ENCODE data around the gene STAM. TPM values are rescaled to one million over a fixed set of nuclear protein-coding genes. Genes with fewer than 3 reads are reported as not detected.

STAM gene
- polyA plus RNA-seq, 1 donor from 2014 or later = 33.0 TPM

GRCh38 chr10:17648243-17649035 is 4.5 kb downstream of the STAM start:
- Histone ChIP-seq H3F3A (ENCODE audit: insufficient read depth, low read length, poor library complexity, severe bottlenecking) (peaks cover 4% of the 10 kb centered on the region), H3K4me2 (ENCODE audit: low read length) (no peak overlapping the region), H3K27ac (ENCODE audit: low read length) (no peak overlapping the region), H3K27me3 (ENCODE audit: insufficient read depth, low read depth, low read length) (no peaks in the 10 kb centered on the region), H3K9ac (ENCODE audit: low read length) (no peak overlapping the region), H2AFZ (ENCODE audit: low read depth, low read length) (no peak overlapping the region), H4K20me1 (ENCODE audit: insufficient read depth) (no peaks in the 10 kb centered on the region), H3K4me3 (ENCODE audit: low read length) (no peak overlapping the region), H3K36me3 (ENCODE audit: insufficient read depth, low read length) (no peaks in the 10 kb centered on the region), H3K79me2 (replicated peaks; ENCODE audit: insufficient read depth, low read length) (peaks cover 74% of the 10 kb centered on the region), H3K9me2 (ENCODE audit: insufficient read depth, low read length) (no peaks in the 10 kb centered on the region), H3K9me3 (ENCODE audit: low read length) (no peaks in the 10 kb centered on the region)
- TF ChIP-seq TAF1 (IDR thresholded peaks at IDR 0.05; ENCODE audit: low read depth) (no peak), MXI1 (conservative IDR thresholded peaks at IDR 0.05; ENCODE audit: poor library complexity, severe bottlenecking) (no peak), EP300 (conservative IDR thresholded peaks at IDR 0.05; ENCODE audit: poor library complexity, severe bottlenecking) (no peak), POLR2AphosphoS5 (IDR thresholded peaks at IDR 0.05) (no peak), SMC3 (conservative IDR thresholded peaks at IDR 0.05; ENCODE audit: poor library complexity) (no peak), RAD21 (conservative IDR thresholded peaks at IDR 0.05) (no peak), EZH2 (IDR thresholded peaks at IDR 0.05; ENCODE audit: borderline replicate concordance, insufficient read depth, low read length, poor library complexity, severe bottlenecking) (no peak)
- TF ChIP-seq, protein P1, sequence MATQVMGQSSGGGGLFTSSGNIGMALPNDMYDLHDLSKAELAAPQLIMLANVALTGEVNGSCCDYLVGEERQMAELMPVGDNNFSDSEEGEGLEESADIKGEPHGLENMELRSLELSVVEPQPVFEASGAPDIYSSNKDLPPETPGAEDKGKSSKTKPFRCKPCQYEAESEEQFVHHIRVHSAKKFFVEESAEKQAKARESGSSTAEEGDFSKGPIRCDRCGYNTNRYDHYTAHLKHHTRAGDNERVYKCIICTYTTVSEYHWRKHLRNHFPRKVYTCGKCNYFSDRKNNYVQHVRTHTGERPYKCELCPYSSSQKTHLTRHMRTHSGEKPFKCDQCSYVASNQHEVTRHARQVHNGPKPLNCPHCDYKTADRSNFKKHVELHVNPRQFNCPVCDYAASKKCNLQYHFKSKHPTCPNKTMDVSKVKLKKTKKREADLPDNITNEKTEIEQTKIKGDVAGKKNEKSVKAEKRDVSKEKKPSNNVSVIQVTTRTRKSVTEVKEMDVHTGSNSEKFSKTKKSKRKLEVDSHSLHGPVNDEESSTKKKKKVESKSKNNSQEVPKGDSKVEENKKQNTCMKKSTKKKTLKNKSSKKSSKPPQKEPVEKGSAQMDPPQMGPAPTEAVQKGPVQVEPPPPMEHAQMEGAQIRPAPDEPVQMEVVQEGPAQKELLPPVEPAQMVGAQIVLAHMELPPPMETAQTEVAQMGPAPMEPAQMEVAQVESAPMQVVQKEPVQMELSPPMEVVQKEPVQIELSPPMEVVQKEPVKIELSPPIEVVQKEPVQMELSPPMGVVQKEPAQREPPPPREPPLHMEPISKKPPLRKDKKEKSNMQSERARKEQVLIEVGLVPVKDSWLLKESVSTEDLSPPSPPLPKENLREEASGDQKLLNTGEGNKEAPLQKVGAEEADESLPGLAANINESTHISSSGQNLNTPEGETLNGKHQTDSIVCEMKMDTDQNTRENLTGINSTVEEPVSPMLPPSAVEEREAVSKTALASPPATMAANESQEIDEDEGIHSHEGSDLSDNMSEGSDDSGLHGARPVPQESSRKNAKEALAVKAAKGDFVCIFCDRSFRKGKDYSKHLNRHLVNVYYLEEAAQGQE (IDR thresholded peaks at IDR 0.05; ENCODE audit: borderline replicate concordance) = no peak
- TF ChIP-seq, protein P2, sequence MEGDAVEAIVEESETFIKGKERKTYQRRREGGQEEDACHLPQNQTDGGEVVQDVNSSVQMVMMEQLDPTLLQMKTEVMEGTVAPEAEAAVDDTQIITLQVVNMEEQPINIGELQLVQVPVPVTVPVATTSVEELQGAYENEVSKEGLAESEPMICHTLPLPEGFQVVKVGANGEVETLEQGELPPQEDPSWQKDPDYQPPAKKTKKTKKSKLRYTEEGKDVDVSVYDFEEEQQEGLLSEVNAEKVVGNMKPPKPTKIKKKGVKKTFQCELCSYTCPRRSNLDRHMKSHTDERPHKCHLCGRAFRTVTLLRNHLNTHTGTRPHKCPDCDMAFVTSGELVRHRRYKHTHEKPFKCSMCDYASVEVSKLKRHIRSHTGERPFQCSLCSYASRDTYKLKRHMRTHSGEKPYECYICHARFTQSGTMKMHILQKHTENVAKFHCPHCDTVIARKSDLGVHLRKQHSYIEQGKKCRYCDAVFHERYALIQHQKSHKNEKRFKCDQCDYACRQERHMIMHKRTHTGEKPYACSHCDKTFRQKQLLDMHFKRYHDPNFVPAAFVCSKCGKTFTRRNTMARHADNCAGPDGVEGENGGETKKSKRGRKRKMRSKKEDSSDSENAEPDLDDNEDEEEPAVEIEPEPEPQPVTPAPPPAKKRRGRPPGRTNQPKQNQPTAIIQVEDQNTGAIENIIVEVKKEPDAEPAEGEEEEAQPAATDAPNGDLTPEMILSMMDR (IDR thresholded peaks at IDR 0.05; ENCODE audit: poor library complexity, severe bottlenecking) = no peak

DNA sequence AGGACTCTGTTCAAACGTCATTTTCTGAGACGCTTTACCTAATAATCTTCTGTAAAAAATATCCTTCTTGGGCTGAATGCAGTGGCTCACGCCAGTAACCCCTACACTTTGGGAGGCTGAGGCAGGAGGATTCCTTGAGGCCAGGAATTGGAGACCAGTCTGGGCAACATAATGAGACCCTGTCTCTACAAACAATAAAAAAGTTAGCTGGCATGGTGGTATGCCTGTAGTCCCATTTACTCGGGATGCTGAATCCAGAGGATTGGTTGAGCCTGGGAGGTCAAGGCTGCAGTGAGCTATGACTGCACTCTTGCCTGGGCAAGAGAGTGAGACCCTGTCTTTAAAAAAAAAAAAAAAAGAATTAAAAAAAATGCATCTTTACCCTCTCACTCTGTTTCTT is 5.1 kb downstream of the STAM start:
- Histone ChIP-seq H4K20me1 (ENCODE audit: insufficient read depth) (no peaks in the 10 kb centered on the region), H3K4me2 (ENCODE audit: low read length) (no peak overlapping the region), H3K9ac (ENCODE audit: low read length) (no peak overlapping the region), H3K4me3 (ENCODE audit: low read length) (no peak overlapping the region), H2AFZ (ENCODE audit: low read depth, low read length) (no peak overlapping the region), H3K9me2 (ENCODE audit: insufficient read depth, low read length) (no peaks in the 10 kb centered on the region), H3K79me2 (replicated peaks; ENCODE audit: insufficient read depth, low read length) (peaks cover 79% of the 10 kb centered on the region), H3K9me3 (ENCODE audit: low read length) (no peaks in the 10 kb centered on the region), H3K27ac (ENCODE audit: low read length) (no peak overlapping the region), H3K27me3 (ENCODE audit: insufficient read depth, low read depth, low read length) (no peaks in the 10 kb centered on the region), H3K36me3 (ENCODE audit: insufficient read depth, low read length) (no peaks in the 10 kb centered on the region), H3F3A (ENCODE audit: insufficient read depth, low read length, poor library complexity, severe bottlenecking) (peaks cover 4% of the 10 kb centered on the region)
- TF ChIP-seq, protein P1 (IDR thresholded peaks at IDR 0.05; ENCODE audit: borderline replicate concordance) = no peak
- TF ChIP-seq TAF1 (IDR thresholded peaks at IDR 0.05; ENCODE audit: low read depth) (no peak), SMC3 (conservative IDR thresholded peaks at IDR 0.05; ENCODE audit: poor library complexity) (no peak), POLR2AphosphoS5 (IDR thresholded peaks at IDR 0.05) (no peak), RAD21 (conservative IDR thresholded peaks at IDR 0.05) (no peak), MXI1 (conservative IDR thresholded peaks at IDR 0.05; ENCODE audit: poor library complexity, severe bottlenecking) (no peak), EZH2 (IDR thresholded peaks at IDR 0.05; ENCODE audit: borderline replicate concordance, insufficient read depth, low read length, poor library complexity, severe bottlenecking) (no peak), EP300 (conservative IDR thresholded peaks at IDR 0.05; ENCODE audit: poor library complexity, severe bottlenecking) (no peak)
- TF ChIP-seq, protein P2 (IDR thresholded peaks at IDR 0.05; ENCODE audit: poor library complexity, severe bottlenecking) = no peak

Data from neural cell (in vitro differentiated cells).